WTC11 (cell line): Measurements from ENCODE around the gene FER. TPM values are rescaled to one million over a fixed set of nuclear protein-coding genes. Genes with fewer than 3 reads are reported as not detected.

Experiments used
- ATAC-seq: fragments of 200-7000 bp; cut with Tn5 transposase; 2 replicates; pipeline ENCODE4 v1.10.0; 2021; ENCODE audit warnings: mild to moderate bottlenecking, moderate library complexity
- CTCF ChIA-PET: fragments of 300-600 bp; sonication (Branson Sonifier 250); formaldehyde crosslinking; loops from one replicate; lab custom pipeline; 2021; ENCODE audit warnings: antibody characterized with exemption; lab: Charles Lee
- POLR2A ChIA-PET: fragments of 350-600 bp; sonication (Branson Sonifier 250); formaldehyde crosslinking; loops from one replicate; lab custom pipeline; 2021; ENCODE audit warnings: antibody characterized with exemption; lab: Charles Lee
- DNase-seq: peaks from one replicate; pipeline ENCODE4 v3.0.0; 2021; ENCODE audit warnings: low spot score
- H3K27ac Mint-ChIP-seq: 2 replicates; pipeline ENCODE4 v1.8.0; 2021; ENCODE audit warnings: mixed read lengths
- H3K27me3 Mint-ChIP-seq: 2 replicates; pipeline ENCODE4 v1.8.0; 2021; ENCODE audit warnings: low read depth, mild to moderate bottlenecking, moderate library complexity, mixed read lengths
- H3K36me3 Mint-ChIP-seq: 2 replicates; pipeline ENCODE4 v1.8.0; 2021; ENCODE audit warnings: mixed read lengths
- H3K4me1 Mint-ChIP-seq: 2 replicates; pipeline ENCODE4 v1.8.0; 2022; ENCODE audit warnings: mixed read lengths
- H3K4me3 Mint-ChIP-seq: 2 replicates; pipeline ENCODE4 v1.8.0; 2021; ENCODE audit warnings: mild to moderate bottlenecking, moderate library complexity, mixed read lengths
- H3K9me3 Mint-ChIP-seq: 2 replicates; pipeline ENCODE4 v1.8.0; 2021; ENCODE audit warnings: mixed read lengths
- ATF2 ChIP-seq: sonication (generic); formaldehyde crosslinking; IDR thresholded peaks from 2 replicates; pipeline ENCODE4 v1.8.1; 2022; ENCODE audit warnings: low read depth, missing genetic modification reagents, borderline replicate concordance
- E2F1 ChIP-seq: sonication (generic); formaldehyde crosslinking; IDR thresholded peaks from 2 replicates; pipeline ENCODE4 v1.8.0; 2022; ENCODE audit warnings: mild to moderate bottlenecking, missing genetic modification reagents
- E2F4 ChIP-seq: sonication (generic); formaldehyde crosslinking; IDR thresholded peaks from 2 replicates; pipeline ENCODE4 v1.8.1; 2022; ENCODE audit warnings: low read depth, mild to moderate bottlenecking, moderate library complexity, missing genetic modification reagents, borderline replicate concordance
- EMX1 ChIP-seq: fragments of 250-450 bp; sonication (Bioruptor Pico); IDR thresholded peaks from 2 replicates; pipeline ENCODE4 v1.8.0; 2021; ENCODE audit warnings: mild to moderate bottlenecking
- ERG ChIP-seq: fragments of 250-450 bp; sonication (Bioruptor Pico); IDR thresholded peaks from 2 replicates; pipeline ENCODE4 v1.8.0; 2021; ENCODE audit warnings: mild to moderate bottlenecking
- GABPB1 ChIP-seq: sonication (generic); formaldehyde crosslinking; IDR thresholded peaks from 2 replicates; pipeline ENCODE4 v1.8.1; 2023; ENCODE audit warnings: mild to moderate bottlenecking, missing genetic modification reagents
- GTF2I ChIP-seq: fragments of 250-450 bp; sonication (Bioruptor Pico); conservative IDR thresholded peaks from 2 replicates; pipeline ENCODE4 v1.4.0; 2021; ENCODE audit warnings: mild to moderate bottlenecking
- IRF1 ChIP-seq: sonication (generic); formaldehyde crosslinking; IDR thresholded peaks from 2 replicates; pipeline ENCODE4 v1.8.0; 2023; ENCODE audit warnings: missing genetic modification reagents
- MAX ChIP-seq: sonication (generic); formaldehyde crosslinking; IDR thresholded peaks from 2 replicates; pipeline ENCODE4 v1.8.0; 2022; ENCODE audit warnings: mild to moderate bottlenecking, missing genetic modification reagents
- PRRX2 ChIP-seq: fragments of 250-450 bp; sonication (Bioruptor Pico); IDR thresholded peaks from 2 replicates; pipeline ENCODE4 v1.8.0; 2021; ENCODE audit warnings: mild to moderate bottlenecking
- SMAD3 ChIP-seq: sonication (generic); formaldehyde crosslinking; IDR thresholded peaks from 2 replicates; pipeline ENCODE4 v1.8.0; 2022; ENCODE audit warnings: missing genetic modification reagents, mild to moderate bottlenecking, borderline replicate concordance
- SMAD4 ChIP-seq: sonication (generic); formaldehyde crosslinking; IDR thresholded peaks from 2 replicates; pipeline ENCODE4 v1.8.0; 2022; ENCODE audit warnings: mild to moderate bottlenecking, missing genetic modification reagents
- SP1 ChIP-seq: sonication (generic); formaldehyde crosslinking; conservative IDR thresholded peaks from 2 replicates; pipeline ENCODE4 v1.8.1; 2022; ENCODE audit warnings: missing genetic modification reagents
- STAT6 ChIP-seq: sonication (generic); formaldehyde crosslinking; conservative IDR thresholded peaks from 2 replicates; pipeline ENCODE4 v1.8.1; 2023; ENCODE audit warnings: mild to moderate bottlenecking, low read depth, missing genetic modification reagents, moderate library complexity
- TCF7 ChIP-seq: sonication (generic); formaldehyde crosslinking; IDR thresholded peaks from 2 replicates; pipeline ENCODE4 v1.8.0; 2022; ENCODE audit warnings: mild to moderate bottlenecking, low read depth, missing genetic modification reagents, moderate library complexity
- USF1 ChIP-seq: sonication (generic); formaldehyde crosslinking; IDR thresholded peaks from 2 replicates; pipeline ENCODE4 v1.8.0; 2022; ENCODE audit warnings: mild to moderate bottlenecking, missing genetic modification reagents
- ZNF232 ChIP-seq: sonication (generic); formaldehyde crosslinking; IDR thresholded peaks from 2 replicates; pipeline ENCODE4 v1.8.0; 2022; ENCODE audit warnings: mild to moderate bottlenecking, missing genetic modification reagents
- ZNF281 ChIP-seq: sonication (generic); formaldehyde crosslinking; IDR thresholded peaks from 2 replicates; pipeline ENCODE4 v1.8.0; 2023; ENCODE audit warnings: mild to moderate bottlenecking, missing genetic modification reagents
- ZNF416 ChIP-seq: fragments of 250-450 bp; sonication (Bioruptor Pico); IDR thresholded peaks from 2 replicates; pipeline ENCODE4 v1.9.0; 2021; ENCODE audit warnings: mild to moderate bottlenecking, inconsistent platforms
- total RNA-seq: library from RNA; stranded (reverse); gene quantifications from 3 replicates; pipeline ENCODE4 v1.2.3, GENCODE V29; 2021

FER gene
- total RNA-seq, 1 experiment from 2014 or later: 13.8 TPM

- H3K9me3 Mint-ChIP-seq: peaks cover 13% of the 10 kb centered on the region
- ChIA-PET CTCF (no interaction called here), POLR2A (no interaction called here)
- DNase-seq (no peak), ATAC-seq (no peak)
- peaks cover 3% of the 10 kb centered on the region; the same call in 1 of the 2 replicates for H3K36me3 Mint-ChIP-seq
- H3K4me3 Mint-ChIP-seq: no peak overlapping the region
- H3K4me1 Mint-ChIP-seq: no peaks in the 10 kb centered on the region
- TF ChIP-seq SP1 (CRISPR knock-in tag) (no peak), ZNF232 (CRISPR knock-in tag) (no peak), STAT6 (no peak), TCF7 (no peak)
- H3K27me3 Mint-ChIP-seq: no peaks in the 10 kb centered on the region
- no peak overlapping the region for H3K27ac Mint-ChIP-seq
Observed at GRCh38 chr5:108911055-108911454, 163.4 kb downstream of the FER start.

GRCh38 chr5:108917596-108917995 is 169.9 kb downstream of the FER start:
- ATAC-seq (no peak), DNase-seq (no peak)
- no peaks in the 10 kb centered on the region for H3K36me3 Mint-ChIP-seq
- TF ChIP-seq ATF2 (CRISPR knock-in tag): no peak
- no peak for TF ChIP-seq GTF2I
- H3K27me3 Mint-ChIP-seq: no peaks in the 10 kb centered on the region
- H3K9me3 Mint-ChIP-seq: no peaks in the 10 kb centered on the region
- no peak overlapping the region for H3K4me3 Mint-ChIP-seq
- ChIA-PET CTCF (interaction anchor here (0.7 to 1.9 kb wide), 2 partner anchors 276 kb away, joined by 3 to 4 read pairs; no protein-coding TSS in a partner anchor), POLR2A (no interaction called here)
- no peaks in the 10 kb centered on the region for H3K4me1 Mint-ChIP-seq
- H3K27ac Mint-ChIP-seq: no peak overlapping the region

GRCh38 chr5:108919591-108920326 is 172.1 kb downstream of the FER start:
- TF ChIP-seq ZNF281 (CRISPR knock-in tag) (no peak), E2F1 (CRISPR knock-in tag) (no peak), ZNF416 (CRISPR knock-in tag) (no peak), SMAD3 (no peak), IRF1 (CRISPR knock-in tag) (no peak), E2F4 (no peak), MAX (CRISPR knock-in tag) (no peak), EMX1 (CRISPR knock-in tag) (no peak), ERG (CRISPR knock-in tag) (no peak), GABPB1 (CRISPR knock-in tag) (no peak), USF1 (CRISPR knock-in tag) (no peak), PRRX2 (no peak), SMAD4 (CRISPR knock-in tag) (no peak)
- no peak for DNase-seq
- CTCF ChIA-PET: interaction anchor here (0.9 kb wide), 1 partner anchor 11 kb away, joined by 3 read pairs; no protein-coding TSS in a partner anchor
- H3K36me3 Mint-ChIP-seq: no peaks in the 10 kb centered on the region
- no peaks in the 10 kb centered on the region for H3K27me3 Mint-ChIP-seq
- no peak overlapping the region for H3K27ac Mint-ChIP-seq
- no peak for ATAC-seq
- H3K4me3 Mint-ChIP-seq: no peak overlapping the region
- H3K9me3 Mint-ChIP-seq: no peaks in the 10 kb centered on the region
- H3K4me1 Mint-ChIP-seq: no peaks in the 10 kb centered on the region
- POLR2A ChIA-PET: no interaction called here
